Measurements from ENCODE around the gene CNTNAP2. TPM values are rescaled to one million over a fixed set of nuclear protein-coding genes. Genes with fewer than 3 reads are reported as not detected.

The CNTNAP2 gene
- total and polyA plus RNA-seq, 8 donors: 0.09 to 1.1 (median 0.38) TPM

- intact Hi-C loops (cut with DNase I): no loop called here
- no peak for ATAC-seq
Measured at GRCh38 chr7:148241700-148242293, 2125.2 kb downstream of the CNTNAP2 start.

GRCh38 chr7:148242294-148242821 is 2125.8 kb downstream of the CNTNAP2 start:
- 9% methylated on average over 17 of the region's 17 CpGs for WGBS, 2 donors
- H3K4me3 ChIP-seq: no peak overlapping the region
- FAIRE-seq: no peak

More at GRCh38 chr7:148241700-148242293, 2125.2 kb downstream of the CNTNAP2 start:
- Histone ChIP-seq H3K36me3 (no peaks in the 10 kb centered on the region), H3K4me3 (no peak overlapping the region), H3K4me1 (no peaks in the 10 kb centered on the region), H3K27me3 (peaks cover 0 to 10% (median 0%) of the 10 kb centered on the region in 4 donors), H3K9me3 (no peaks in the 10 kb centered on the region), H3K27ac (no peak overlapping the region)
- TF ChIP-seq CTCF (IDR thresholded peaks at IDR 0.05): no peak
- DNase-seq (no peak), FAIRE-seq (no peak)
- 51 to 58% methylated on average over 3 of the region's 3 CpGs for WGBS, 2 donors

GRCh38 chr7:148245381-148245780 is 2128.8 kb downstream of the CNTNAP2 start:
- FAIRE-seq: no peak
- no peaks in the 10 kb centered on the region for H3K4me1 ChIP-seq
- no peak for DNase-seq
- 40 to 59% methylated on average over 7 of the region's 7 CpGs for WGBS, 2 donors
- intact Hi-C loops (cut with DNase I): no loop called here
- ATAC-seq: no peak
- TF ChIP-seq CTCF (IDR thresholded peaks at IDR 0.05): no peak
- no peaks in the 10 kb centered on the region for H3K9me3 ChIP-seq
- H3K4me3 ChIP-seq: no peak overlapping the region
- H3K27me3 ChIP-seq: peaks cover 0 to 10% (median 0%) of the 10 kb centered on the region in 4 donors
- H3K27ac ChIP-seq: no peak overlapping the region
- H3K36me3 ChIP-seq: no peaks in the 10 kb centered on the region

More at GRCh38 chr7:148242294-148242821, 2125.8 kb downstream of the CNTNAP2 start:
- ATAC-seq (peak; percentile 68 to 92 (median 90)), DNase-seq (peak in 3 of 6 donors; percentile 7 to 33 (median 17))
- peak; percentile 63 to 81 (median 70) for TF ChIP-seq CTCF (IDR thresholded peaks at IDR 0.05)
- Histone ChIP-seq H3K36me3 (no peaks in the 10 kb centered on the region), H3K27ac (no peak overlapping the region), H3K4me1 (no peaks in the 10 kb centered on the region), H3K27me3 (peaks cover 0 to 10% (median 0%) of the 10 kb centered on the region in 4 donors), H3K9me3 (no peaks in the 10 kb centered on the region)
- intact Hi-C loops (cut with DNase I): no loop called here

- Histone ChIP-seq H3K9me3 (no peaks in the 10 kb centered on the region), H3K27me3 (no peaks in the 10 kb centered on the region), H3K4me3 (no peak overlapping the region), H3K4me1 (no peaks in the 10 kb centered on the region), H3K36me3 (no peaks in the 10 kb centered on the region), H3K27ac (no peak overlapping the region)
- FAIRE-seq: no peak
- intact Hi-C loops (cut with DNase I): no loop called here
- WGBS, 2 donors: 79 to 88% methylated on average over 7 of the region's 7 CpGs
- DNase-seq: no peak
- TF ChIP-seq CTCF (IDR thresholded peaks at IDR 0.05): no peak
- no peak for ATAC-seq
Measured at GRCh38 chr7:148253629-148254028, 2137.0 kb downstream of the CNTNAP2 start.

- no peak for TF ChIP-seq CTCF (IDR thresholded peaks at IDR 0.05)
- Histone ChIP-seq H3K27me3 (no peaks in the 10 kb centered on the region), H3K4me1 (no peaks in the 10 kb centered on the region), H3K36me3 (no peaks in the 10 kb centered on the region), H3K4me3 (no peak overlapping the region), H3K9me3 (no peaks in the 10 kb centered on the region), H3K27ac (no peak overlapping the region)
- WGBS, 2 donors: 20 to 31% methylated on average over 3 of the region's 3 CpGs
- no peak for ATAC-seq
- intact Hi-C loops (cut with DNase I): no loop called here
- DNase-seq: no peak
- FAIRE-seq: peak; percentile 29
Measured at GRCh38 chr7:148255333-148255732, 2138.7 kb downstream of the CNTNAP2 start.
